Left cardiac atrium (tissue), 4 donors: ENCODE results near the gene KLHL40. TPM values are rescaled to one million over a fixed set of nuclear protein-coding genes. Genes with fewer than 3 reads are reported as not detected.
A peak's percentile ranks its signal among the peaks of the same experiment; 100 is the strongest.

Experiments used
- ATAC-seq, 2 donors: fragments of 200-7000 bp; cut with Tn5 transposase; one replicate each; pipeline ENCODE4 v1.9.1; 2020; ENCODE audit warnings: mild to moderate bottlenecking in 2 of 2, moderate library complexity in 2 of 2
- DNase-seq: peaks from one replicate; pipeline ENCODE4 v3.0.0-alpha.2; 2020
- intact Hi-C, 2 donors: fragments of 100-400 bp; cut with DNase I; formaldehyde crosslinking; loops; one replicate each; pipeline versions ENCODE4 v1.14.1 to v1.15.1; 2022 to 2023
- total RNA-seq, 2 donors: library from RNA; stranded (reverse); fragmentation: NEBNext Ultra II Directional; extraction: Animal tissue kit (Norgen Biotek cat#: 25700); gene quantifications; one replicate each; pipeline ENCODE4 v1.2.1, GENCODE V29; 2021
- donor health status: DM: no; HTN: yes; CAD: no.
- donor health status: DM: no; HTN: yes; CAD: no; lungs with severe emphysema.
- donor health status: DM: yes; HTN: yes; CAD: no.
- donor health status: Dilated cardiomyopathy.

Gene KLHL40
- total RNA-seq, 2 donors from 2014 or later = 0.86 TPM; not detected in 1

- intact Hi-C loops = no loop called here
- DNase-seq = no peak
- ATAC-seq = no peak
Observed at GRCh38 chr3:42666022-42666421, 19.3 kb upstream of the KLHL40 start.

GRCh38 chr3:42666577-42666998, 18.7 kb upstream of the KLHL40 start:
- peak; percentile 36 for ATAC-seq
- no peak for DNase-seq
- intact Hi-C loops = no loop called here

- ATAC-seq (peak; percentile 6 to 12), DNase-seq (no peak)
- intact Hi-C loops = no loop called here
Observed at GRCh38 chr3:42667096-42667522, 18.2 kb upstream of the KLHL40 start.

- no peak for DNase-seq
- peak; percentile 1 to 12 for ATAC-seq
- intact Hi-C loops = no loop called here
Observed at GRCh38 chr3:42667523-42668412, 17.6 kb upstream of the KLHL40 start.

- ATAC-seq = no peak
- DNase-seq = no peak
- intact Hi-C loops = no loop called here
Observed at GRCh38 chr3:42668413-42668760, 16.9 kb upstream of the KLHL40 start.

- DNase-seq (no peak), ATAC-seq (peak in 1 of 2 donors; percentile 2)
- intact Hi-C loops = no loop called here
Observed at GRCh38 chr3:42668793-42669217, 16.5 kb upstream of the KLHL40 start.

GRCh38 chr3:42670051-42670576, 15.2 kb upstream of the KLHL40 start:
- DNase-seq (no peak), ATAC-seq (no peak)
- intact Hi-C loops = no loop called here

GRCh38 chr3:42670670-42671069, 14.7 kb upstream of the KLHL40 start:
- intact Hi-C loops = no loop called here
- ATAC-seq = no peak

GRCh38 chr3:42672515-42672914, 12.8 kb upstream of the KLHL40 start:
- DNase-seq (no peak), ATAC-seq (no peak)
- intact Hi-C loops = no loop called here

More at GRCh38 chr3:42670670-42671069, 14.7 kb upstream of the KLHL40 start:
- no peak for DNase-seq

- DNase-seq (no peak), ATAC-seq (no peak)
- intact Hi-C loops = no loop called here
Observed at GRCh38 chr3:42673082-42673481, 12.3 kb upstream of the KLHL40 start.

GRCh38 chr3:42674146-42674545, 11.2 kb upstream of the KLHL40 start:
- DNase-seq (no peak), ATAC-seq (no peak)
- intact Hi-C loops = no loop called here

GRCh38 chr3:42675909-42676308, 9.4 kb upstream of the KLHL40 start:
- intact Hi-C loops = no loop called here
- no peak for DNase-seq
- no peak for ATAC-seq

- no peak for DNase-seq
Observed at GRCh38 chr3:42678447-42678846, 6.9 kb upstream of the KLHL40 start.

GRCh38 chr3:42680271-42680670, 5.1 kb upstream of the KLHL40 start:
- no peak for ATAC-seq
- intact Hi-C loops = no loop called here
- no peak for DNase-seq

More at GRCh38 chr3:42678447-42678846, 6.9 kb upstream of the KLHL40 start:
- intact Hi-C loops = no loop called here
- no peak for ATAC-seq

- DNase-seq (no peak), ATAC-seq (no peak)
- intact Hi-C loops = no loop called here
Observed at GRCh38 chr3:42680806-42681205, 4.5 kb upstream of the KLHL40 start.

GRCh38 chr3:42681361-42682038, 3.8 kb upstream of the KLHL40 start:
- ATAC-seq (no peak), DNase-seq (no peak)
- intact Hi-C loops = no loop called here

GRCh38 chr3:42682301-42683070, 2.9 kb upstream of the KLHL40 start:
- no peak for ATAC-seq
- DNase-seq = no peak
- intact Hi-C loops = no loop called here

GRCh38 chr3:42683875-42684598, 1.3 kb upstream of the KLHL40 start:
- DNase-seq (peak; percentile 79), ATAC-seq (peak; percentile 89 to 90)
- intact Hi-C loops = no loop called here
